ENCODE results near the gene EVI2B.
"Not testable (repeated sequence)": the region's sequence is repeated elsewhere in the genome, so short reads cannot be mapped to it uniquely, and the experiment has no call there.

Gene EVI2B, protein sequence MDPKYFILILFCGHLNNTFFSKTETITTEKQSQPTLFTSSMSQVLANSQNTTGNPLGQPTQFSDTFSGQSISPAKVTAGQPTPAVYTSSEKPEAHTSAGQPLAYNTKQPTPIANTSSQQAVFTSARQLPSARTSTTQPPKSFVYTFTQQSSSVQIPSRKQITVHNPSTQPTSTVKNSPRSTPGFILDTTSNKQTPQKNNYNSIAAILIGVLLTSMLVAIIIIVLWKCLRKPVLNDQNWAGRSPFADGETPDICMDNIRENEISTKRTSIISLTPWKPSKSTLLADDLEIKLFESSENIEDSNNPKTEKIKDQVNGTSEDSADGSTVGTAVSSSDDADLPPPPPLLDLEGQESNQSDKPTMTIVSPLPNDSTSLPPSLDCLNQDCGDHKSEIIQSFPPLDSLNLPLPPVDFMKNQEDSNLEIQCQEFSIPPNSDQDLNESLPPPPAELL

DNA sequence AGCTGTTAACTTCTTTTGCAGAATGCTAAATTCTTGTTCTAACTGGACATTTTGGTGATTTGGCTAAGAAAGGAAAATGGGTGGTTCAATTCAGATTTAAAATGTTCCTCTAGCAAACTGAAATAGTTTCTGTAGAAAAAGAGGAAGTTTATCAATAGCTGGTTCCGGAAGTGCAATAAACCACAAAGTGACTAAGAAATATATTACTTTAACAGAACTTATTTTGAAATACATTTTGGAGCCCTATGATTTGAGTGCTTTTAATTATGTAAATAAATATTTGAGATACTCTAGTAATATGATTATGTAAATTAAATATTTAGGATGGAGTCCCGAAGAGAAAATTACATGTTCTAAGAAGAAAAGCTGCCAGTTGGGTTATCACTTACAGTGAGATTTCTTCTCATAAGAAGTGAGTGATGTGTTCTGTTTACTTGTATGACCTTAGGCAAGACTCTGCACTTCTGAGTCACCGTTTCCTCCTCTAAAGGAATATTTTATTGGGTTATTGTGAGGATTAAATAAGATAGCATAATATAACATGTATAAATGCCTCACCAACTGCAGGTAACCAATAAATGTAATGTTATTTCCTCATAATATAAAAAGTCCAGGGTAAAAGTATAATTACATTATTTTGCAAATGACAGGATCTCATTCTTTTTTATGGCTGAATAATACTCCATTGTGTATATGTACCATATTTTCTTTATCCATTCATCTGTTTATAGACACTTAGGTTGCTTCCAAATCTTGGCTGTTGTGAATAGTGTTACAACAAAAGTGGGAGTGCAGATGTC, at the start of gene EVI2B:
EVI2B (minus strand) TSS at position 73 of the 800 bp plus-strand sequence. CDS start 8,445 bp downstream, outside the sequence.
- DNase-seq (ENCODE audit: low read depth) = no peak

DNA sequence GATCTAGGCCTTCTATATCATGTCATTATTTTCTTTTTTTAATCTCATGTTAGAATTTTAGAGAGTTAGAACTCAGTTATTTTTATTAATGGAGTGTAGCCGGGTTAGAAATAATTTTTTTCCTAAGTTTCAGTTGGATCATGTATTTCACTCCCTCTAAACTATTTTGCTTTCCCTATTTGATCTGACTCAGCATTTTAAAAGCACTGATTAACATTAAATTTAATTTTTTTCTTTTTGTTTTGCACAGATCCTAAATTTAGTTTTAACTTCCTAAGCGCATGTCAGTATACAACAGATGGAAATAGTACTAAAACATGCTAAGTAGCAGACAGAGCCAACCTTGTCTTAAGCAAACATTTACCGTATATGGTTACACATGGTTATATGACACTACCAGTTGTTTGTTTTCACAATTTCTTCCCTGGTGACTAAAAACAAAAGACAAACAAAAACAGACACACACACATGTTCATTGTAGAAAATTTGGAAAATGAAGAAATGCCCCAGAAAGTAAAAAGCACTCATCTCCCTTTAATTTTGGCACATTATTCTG, 44.1 kb upstream of the EVI2B start:
- DNase-seq (ENCODE audit: low read depth) = no peak

DNA sequence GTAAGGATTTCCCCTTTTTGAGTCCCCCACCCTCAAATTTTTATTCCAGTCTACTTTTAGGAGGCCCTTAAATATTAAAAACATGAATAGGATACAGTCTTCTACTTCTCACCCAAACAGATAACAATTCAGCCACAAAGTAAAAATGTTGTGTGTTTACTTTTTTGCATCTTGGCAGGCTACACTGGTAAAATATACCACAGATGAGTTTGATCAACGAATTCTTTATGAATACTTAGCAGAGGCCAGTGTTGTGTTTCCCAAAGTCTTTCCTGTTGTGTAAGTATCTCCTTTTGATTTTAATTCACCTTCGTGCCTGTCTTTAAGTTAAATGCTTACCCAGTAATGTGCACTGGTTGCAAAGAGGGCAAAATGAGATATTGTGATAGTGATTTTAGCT, 43.2 kb upstream of the EVI2B start:
- DNase-seq (ENCODE audit: low read depth) = no peak

DNA sequence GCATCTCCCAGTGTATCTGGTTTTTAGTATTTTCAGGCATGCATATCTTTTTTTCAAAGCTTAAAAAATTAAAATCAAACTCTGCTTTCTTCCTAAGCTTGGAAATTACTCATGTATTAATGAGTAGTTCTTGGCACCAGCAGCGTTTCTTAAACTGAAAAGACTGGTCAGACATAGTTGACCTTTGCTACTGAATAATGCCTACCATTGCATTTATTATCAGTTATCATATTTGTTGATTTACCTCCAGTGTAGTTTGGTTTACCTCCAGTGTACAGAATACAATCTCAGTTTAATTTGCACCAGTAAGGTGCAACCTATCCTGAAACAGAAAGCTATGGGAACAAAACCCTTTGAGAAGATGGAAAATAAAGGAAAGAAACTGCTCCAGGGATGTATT, 42.1 kb upstream of the EVI2B start:
- DNase-seq (ENCODE audit: low read depth) = no peak

DNA sequence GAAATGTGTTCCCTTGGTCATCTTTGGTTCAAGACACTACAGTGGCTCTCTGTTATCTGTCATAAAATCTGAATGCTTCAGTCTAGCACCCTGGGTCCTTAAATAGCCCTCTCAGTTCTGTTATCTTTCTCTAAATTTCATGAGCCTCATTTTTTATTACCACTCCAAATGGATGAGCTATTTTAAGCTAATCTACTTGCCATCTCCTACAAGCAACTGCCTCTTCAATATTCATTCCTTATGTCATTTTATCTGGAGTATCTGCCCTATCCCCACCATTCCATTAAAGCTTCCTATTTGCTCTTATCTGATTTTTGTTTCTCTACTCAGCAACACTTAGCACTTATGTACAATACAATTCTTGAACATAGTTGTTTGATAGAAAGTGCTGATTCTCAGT, 35.6 kb upstream of the EVI2B start:
- DNase-seq (ENCODE audit: low read depth) = no peak

DNA sequence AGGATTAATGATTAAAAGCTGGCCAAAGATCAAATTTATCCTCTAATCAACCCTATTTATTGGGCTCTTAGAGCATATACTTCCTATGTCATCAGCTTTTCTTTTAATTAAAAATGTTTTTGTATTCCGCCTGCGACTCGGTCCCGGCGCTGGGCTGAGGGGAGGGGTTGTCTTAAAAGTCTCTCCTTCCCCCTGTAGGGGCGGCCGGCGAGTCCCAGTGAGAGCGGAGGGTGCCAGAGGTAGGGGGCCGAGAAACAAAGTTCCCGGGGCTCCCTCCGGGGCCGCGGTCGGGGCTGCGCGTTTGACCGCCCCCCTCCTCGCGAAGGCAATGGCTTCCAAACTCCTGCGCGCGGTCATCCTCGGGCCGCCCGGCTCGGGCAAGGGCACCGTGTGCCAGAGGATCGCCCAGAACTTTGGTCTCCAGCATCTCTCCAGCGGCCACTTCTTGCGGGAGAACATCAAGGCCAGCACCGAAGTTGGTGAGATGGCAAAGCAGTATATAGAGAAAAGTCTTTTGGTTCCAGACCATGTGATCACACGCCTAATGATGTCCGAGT, 31.4 kb upstream of the EVI2B start:
- DNase-seq (ENCODE audit: low read depth) = not testable (repeated sequence)

DNA sequence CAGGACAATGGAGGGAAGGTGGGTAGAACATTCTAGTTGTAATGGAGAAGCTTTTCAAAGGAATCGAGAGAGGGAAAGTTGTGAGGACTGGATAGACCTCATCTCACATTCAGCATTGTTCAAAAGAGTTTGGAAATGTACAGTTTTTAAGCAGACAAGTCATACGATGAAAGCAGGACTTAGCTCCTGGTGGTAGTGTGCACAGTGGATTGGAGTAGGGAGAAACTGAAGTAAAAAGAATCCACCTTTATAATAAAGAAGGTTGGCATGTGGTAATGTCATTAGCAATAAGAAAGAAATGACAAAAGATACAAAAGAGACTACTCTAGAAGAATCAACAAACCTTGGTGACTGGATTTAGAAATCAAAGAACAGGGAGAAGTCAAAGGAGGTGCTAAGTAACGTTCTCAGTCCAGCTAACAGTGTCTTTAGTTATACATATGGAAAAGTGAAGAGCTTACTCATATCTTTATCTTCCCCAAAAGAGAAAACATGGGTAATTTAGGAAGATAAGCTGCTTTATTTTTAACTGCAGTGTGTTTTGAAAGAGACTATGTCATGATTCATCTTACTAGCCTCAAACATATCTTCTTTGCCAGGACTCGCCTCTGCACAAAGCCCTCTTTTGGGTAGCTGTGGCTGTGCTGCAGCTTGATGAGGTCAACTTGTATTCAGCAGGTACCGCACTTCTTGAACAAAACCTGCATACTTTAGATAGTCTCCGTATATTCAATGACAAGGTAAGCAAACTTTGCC, 26.2 kb upstream of the EVI2B start:
- no peak for DNase-seq (ENCODE audit: low read depth)

DNA sequence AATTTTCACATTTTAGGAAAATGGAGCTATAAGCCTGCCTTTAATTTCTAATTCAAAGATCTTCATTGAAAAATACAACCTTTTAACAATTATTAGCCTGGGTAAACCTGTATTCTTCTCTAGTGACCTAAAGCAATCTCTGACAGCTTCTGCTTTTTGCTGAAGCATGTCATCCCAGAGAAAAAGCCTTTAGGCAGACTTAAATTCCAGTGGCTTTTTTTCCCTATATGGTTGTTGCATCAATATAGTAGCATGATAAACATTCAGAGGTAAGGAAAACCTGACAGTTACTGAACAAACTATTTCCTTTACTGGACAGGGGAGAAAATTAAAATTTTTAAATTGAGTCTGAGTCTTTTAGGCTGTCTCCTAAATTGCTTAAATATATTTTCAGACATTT, 15.4 kb upstream of the EVI2B start:
- no peak for DNase-seq (ENCODE audit: low read depth)

DNA sequence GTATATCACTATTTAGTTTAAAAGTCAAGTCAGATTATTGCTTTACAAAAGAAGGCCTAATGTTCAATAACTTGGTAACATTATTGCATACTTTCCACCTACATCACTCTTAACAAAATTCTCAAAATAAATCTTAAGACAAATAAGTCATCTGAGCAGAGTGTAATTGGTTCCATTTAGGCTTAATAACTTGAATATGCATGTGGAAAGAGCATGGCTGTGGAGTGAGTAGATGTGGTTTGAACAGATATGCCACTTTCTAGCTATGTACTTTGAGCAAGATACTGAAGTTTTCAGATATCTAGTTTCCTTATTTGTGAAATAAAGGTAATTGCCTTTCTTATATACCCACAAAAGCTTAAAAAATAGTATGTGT, 14.3 kb upstream of the EVI2B start:
- DNase-seq (ENCODE audit: low read depth) = no peak

DNA sequence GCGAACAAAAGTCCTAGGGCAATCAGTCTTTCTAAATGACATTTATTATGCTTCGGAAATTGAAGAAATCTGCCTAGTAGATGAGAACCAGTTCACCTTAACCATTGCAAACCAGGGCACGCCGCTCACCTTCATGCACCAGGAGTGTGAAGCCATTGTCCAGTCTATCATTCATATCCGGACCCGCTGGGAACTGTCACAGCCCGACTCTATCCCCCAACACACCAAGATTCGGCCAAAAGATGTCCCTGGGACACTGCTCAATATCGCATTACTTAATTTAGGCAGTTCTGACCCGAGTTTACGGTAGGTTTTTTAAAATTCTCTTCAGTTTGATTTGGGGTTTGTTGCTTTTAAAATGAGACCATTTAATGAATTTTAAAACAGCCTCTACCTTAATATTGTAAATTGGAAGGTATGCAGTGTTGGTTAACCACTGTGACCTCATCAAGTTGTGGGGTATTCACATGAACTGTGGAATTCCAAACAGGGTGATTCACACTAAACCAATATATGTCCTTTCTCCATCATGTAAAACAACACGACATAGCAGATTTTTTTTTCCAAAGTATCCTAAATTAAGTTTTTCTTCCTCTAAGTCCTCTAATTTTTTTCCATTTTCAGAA, 13.8 kb upstream of the EVI2B start:
- DNase-seq (ENCODE audit: low read depth) = no peak

DNA sequence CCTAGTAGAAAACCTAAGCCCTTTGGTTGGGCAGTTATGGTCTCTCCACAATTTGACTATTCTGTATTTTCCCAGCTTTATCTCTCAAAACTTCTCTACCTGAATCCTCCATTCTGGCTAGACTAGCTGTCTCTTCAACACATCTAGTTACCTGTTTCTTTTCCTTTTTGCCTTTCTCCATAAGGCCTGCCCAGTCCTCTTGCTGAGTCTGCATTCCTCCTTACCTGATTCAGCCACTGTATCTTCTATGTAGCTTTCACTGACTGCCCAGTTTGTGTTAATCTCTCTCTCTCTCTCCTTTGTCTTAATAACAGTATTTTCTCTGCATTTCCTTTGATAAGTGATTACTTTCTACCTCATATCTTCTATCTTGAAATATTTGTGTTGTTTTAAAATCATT, 9.7 kb upstream of the EVI2B start:
- DNase-seq (ENCODE audit: low read depth) = no peak

DNA sequence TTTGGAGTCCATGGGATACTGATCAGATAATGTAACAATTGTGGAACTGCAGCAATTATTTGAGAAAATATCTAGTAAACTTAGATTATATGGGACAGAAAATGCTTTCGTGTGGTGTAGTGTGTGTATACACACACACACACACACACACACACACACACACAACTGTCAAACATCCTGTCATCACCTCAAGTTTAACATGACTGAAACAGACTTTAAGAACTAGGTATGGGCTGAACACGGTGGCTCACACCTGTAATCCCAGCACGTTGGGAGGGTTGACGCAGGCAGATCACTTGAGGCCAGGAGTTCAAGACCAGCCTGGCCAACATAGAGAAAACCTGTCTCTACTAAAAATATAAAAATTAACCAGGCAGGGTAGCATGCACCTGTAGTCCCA, 8.1 kb upstream of the EVI2B start:
- DNase-seq (ENCODE audit: low read depth) = no peak

DNA sequence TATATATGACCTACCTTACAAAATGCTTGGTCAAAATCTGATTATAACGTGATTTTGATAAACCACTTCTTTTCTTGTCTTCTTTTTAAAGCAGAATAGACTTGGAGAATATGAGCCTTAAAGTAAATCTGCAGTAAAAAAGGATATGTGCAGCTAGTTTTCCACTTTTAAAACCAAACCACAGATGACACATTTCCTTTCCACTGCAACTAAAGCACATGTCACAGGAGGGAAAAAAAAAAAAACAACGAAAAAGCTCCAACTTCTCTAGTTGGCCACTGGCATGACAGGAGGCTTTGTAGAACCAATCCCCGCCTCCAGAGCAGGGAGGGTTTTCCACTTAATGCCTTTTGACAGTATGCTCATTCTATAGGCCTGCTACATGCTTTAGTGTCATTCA, 7.6 kb upstream of the EVI2B start, which contains the start of gene EVI2A:
EVI2A (minus strand) TSS at position 142 of the 400 bp plus-strand sequence. CDS start 2,609 bp downstream, outside the sequence.
- peak; percentile 58 for DNase-seq (ENCODE audit: low read depth)

DNA sequence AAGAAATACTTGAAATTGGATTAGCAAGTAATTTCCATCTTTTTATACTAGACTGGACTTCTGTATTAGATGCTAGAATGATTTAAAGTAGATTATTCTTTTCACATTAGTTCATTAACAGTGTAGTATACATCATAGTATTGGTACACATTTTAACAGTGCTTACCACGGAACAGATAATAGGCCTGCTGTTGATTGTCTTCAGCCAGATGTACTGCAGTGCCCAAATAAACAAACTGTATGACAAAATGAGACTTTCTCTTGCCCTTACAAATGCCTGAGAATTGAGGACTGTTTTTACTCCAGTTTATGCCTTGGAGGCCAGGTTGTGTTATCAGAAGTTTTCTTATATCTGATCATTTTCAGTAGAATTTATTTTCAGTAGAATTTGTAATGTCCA, 6.9 kb upstream of the EVI2B start:
- DNase-seq (ENCODE audit: low read depth) = no peak

DNA sequence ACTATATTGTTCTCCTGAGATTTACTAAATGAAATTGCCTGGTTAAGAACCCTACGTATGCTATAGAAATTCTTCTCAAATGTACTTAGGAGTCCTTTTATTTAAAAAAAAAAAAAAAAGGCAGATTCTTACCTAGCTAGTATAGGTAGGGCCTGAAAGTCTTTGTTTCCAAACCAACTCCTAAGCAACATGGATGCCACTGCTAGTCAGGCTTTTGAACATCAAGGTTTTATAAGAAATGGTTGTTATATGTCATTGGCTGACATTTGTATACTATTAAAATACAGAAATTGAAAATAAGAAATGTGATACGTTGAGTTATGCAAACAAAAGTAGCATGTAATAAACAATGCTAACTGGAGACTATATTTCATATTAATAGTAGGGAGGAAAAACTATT, 6.4 kb upstream of the EVI2B start:
- DNase-seq (ENCODE audit: low read depth) = no peak

DNA sequence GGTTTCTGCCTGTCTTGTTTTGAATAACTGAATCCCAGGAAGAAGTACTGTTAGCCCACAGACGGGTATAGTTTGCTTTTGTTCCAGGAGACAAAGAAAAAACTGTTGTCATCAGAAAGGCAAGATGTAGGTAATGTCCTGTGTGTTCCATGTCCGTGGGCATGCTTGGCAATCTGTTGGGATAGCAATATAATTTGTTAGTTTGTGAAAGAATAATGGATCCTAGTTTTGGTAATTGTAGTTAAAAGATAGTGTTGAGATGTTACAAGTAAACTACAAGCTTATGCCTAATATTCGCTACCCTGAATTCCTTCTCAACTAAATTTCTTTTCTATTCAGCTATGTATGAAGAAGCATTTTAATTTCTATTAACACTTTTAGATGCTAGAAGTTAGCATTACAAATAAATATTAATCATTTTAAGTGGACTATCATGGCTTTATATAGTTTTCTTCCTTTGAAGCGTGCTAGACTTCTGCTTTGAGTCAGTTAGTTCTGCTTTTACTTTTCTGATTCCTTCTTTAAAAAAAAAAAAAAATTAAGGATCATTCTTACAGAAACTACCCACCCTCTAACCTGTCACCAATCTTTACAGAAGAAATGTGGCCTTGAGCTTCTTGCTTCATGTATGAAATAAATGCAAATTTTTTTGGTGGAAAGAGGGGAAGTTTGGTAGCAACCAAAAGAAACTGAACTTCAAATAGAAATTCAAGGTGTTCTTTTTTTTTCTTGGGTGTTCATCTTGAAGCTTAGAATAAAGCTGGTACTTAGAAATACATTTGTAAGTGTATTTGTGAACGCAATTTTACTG, 5.2 kb upstream of the EVI2B start:
- DNase-seq (ENCODE audit: low read depth) = no peak

DNA sequence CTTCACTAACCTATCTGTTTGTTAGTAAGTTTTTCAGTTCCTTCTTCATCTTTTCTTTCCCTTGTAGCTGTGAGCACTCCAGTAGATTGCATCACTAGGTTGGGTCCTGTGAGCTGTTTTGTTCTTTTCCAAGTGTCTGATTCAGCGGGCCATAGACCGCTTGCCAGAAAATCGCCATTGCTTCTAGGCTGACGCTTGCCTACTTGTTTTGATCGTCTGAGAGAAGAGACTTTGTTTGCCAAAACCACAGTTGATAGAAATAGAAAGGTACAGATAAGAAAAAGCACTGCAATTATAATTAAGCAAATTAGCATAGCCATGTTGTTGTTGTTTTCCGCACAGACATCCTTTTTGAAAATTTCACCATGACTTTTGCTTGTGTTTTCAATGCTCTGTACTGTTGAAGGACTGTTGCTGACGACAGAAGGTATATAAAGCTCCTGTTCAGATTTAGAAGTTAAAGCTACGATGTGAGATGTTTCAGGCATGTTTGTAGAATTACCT, 4.5 kb upstream of the EVI2B start:
- peak; percentile 47 for DNase-seq (ENCODE audit: low read depth)

DNA sequence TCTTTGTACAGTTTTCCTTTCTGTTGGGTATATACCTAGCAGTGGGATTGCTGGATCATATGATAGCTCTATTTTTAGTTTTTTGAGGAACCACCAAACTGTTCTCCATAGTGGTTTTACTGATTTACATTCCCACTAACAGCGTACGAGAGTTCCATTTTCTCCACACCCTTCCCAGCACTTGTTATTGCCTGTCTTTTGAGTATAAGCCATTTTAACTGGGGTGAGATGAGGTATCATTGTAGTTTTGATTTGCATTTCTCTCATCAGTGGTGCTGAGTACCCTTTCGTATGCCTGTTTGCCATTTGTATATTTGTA, 887 bp upstream of the EVI2B start:
- DNase-seq (ENCODE audit: low read depth) = no peak

DNA sequence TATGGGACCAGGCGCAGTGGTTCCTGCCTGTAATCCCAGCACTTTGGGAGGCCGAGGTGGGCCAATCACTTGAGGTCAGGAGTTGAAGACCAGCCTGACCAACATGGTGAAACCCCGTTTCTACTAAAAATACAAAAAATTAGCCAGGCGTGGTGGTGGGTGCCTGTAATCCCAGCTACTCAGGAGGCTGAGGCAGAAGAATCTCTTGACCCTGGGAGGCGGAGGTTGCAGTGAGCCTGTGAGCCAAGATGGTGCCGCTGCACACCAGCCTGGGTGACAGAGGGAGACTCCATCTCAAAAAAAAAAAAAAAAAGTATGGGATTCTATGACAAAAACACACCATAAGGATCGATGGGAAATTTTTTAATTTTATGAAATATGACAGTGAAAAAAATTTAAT, 1.6 kb downstream of the EVI2B start:
- DNase-seq (ENCODE audit: low read depth) = peak; percentile 33

DNA sequence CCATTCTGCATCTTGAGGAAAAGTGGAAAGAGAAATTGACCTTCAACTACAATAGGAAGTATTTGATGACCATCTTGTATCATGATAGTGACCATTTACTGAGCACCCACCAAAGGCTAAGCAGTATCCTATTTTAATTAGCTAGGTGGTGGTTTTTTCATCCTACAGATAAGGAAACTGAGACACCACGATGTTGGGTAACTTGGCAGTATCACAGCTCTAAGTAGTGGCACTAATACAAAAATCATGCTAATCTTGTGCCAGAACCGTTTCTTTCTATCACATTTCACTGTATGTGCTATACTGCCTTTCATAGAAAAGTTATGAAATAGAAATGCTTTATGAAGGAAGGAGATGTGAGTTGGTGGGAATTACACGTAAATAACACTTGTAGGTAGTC, 2.3 kb downstream of the EVI2B start:
- DNase-seq (ENCODE audit: low read depth) = no peak

DNA sequence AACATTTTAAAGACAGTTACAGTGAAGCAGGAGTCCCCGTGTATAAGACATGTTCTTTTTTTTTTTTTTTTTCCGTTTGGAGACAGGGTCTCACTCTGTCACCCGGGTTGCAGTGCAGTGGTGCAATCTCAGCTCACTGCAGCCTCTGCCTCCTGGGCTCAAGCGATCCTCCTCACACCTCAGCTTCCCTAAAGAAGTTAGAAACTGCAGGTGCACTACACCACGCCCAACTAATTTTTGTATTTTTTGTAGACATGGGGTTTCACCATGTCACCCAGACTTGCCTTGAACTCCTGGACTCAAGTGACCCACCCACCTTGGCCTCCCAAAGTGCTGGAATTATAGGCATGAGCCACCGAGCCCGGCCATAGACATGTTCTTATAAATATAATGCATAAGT, 3.0 kb downstream of the EVI2B start:
- DNase-seq (ENCODE audit: low read depth) = no peak

All from activated T-cell treated with anti-CD3 and anti-CD28 coated beads for 48 hours (primary cell).